Cardiac septum (tissue), 1 donor: Measurements from ENCODE around the gene CCDC69. TPM values are rescaled to one million over a fixed set of nuclear protein-coding genes. Genes with fewer than 3 reads are reported as not detected.
"Not testable (repeated sequence)": the region's sequence is repeated elsewhere in the genome, so short reads cannot be mapped to it uniquely, and the experiment has no call there.

Experiments
- DNase-seq: peaks from one replicate; pipeline ENCODE4 v3.0.0-alpha.2; 2020; ENCODE audit warnings: low spot score
- intact Hi-C: fragments of 100-400 bp; cut with DNase I; formaldehyde crosslinking; loops from one replicate; pipeline ENCODE4 v1.14.0; 2022
- total RNA-seq: library from RNA; stranded (reverse); fragmentation: NEBNext Ultra II Directional; extraction: Animal tissue kit (Norgen Biotek cat#: 25700); gene quantifications from one replicate; pipeline ENCODE4 v1.2.1, GENCODE V29; 2021
- donor health status: DM: no; HTN: no; CAD: no.

CCDC69 gene
- total RNA-seq, 1 donor from 2014 or later = 116 TPM

DNA sequence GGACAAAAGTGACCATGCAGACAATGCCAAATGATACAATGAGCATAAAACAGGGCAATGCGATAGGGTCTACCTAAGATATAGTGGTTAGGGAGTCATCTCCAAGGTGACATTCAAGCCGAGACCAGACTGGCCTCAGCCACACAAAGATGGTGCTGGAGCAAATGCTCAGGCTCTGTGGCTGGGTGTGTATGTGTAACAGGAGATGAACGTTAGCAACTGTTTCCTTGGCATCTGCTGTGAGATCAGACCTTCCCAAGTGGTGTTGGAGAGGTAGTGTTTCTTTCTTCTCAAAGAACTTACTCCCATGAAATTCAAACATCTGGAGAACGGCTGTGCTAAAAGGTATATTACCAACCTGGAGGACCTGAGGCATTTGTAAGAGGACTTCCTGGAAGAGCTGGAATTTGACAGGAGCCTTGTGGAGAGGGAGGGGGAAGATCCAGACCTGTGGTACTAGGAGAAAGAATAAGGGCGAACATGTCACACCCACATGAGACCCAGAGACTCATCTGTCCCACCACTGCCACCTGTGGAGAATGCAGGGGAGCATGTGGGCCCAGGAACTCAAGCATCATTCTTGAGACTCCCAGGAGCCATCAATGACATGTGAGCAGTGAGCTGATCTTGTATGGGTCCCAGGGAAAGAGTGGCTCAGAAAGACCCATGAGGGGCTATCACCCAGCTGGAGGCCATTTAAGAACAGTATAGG is 45.0 kb downstream of the CCDC69 start:
- DNase-seq = no peak
- intact Hi-C loops = no loop called here

DNA sequence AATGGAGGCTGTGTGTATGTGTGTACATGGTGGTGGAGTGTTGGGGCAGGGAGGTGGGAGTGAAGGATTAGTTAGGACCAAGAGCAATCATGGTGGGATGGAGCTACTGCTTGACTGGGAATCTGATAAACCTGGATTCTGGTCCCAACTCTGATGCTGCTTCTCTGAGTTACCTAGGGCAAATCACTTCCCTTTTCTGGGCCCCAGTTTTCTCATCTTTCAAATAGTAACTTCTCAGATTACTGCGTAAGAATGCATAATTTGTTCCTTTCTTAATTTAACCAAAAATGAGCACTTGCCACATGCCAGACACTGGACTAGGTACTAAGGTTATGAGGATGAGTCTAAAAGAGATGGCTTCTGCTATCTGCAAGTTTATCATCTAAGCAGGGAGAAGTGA is 45.5 kb downstream of the CCDC69 start:
- intact Hi-C loops = no loop called here
- no peak for DNase-seq

DNA sequence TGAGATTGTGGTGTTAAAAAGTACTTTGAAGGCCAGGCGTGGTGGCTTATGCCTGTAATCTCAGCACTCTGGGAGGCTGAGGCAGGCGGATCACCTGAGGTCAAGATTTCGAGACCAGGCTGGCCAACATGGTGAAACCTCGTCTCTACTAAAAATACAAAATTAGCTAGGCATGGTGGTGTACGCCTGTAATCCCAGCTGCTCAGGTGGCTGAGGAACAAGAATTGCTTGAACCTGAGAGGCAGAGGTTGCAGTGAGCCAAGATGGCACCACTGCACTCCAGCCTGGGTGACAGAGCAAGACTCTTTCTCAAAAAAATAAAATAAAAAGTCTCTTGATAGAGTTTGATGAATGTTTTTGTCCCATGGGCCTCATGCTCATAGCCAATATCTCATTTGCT is 47.6 kb downstream of the CCDC69 start:
- intact Hi-C loops, DNase-seq: not testable (repeated sequence)

DNA sequence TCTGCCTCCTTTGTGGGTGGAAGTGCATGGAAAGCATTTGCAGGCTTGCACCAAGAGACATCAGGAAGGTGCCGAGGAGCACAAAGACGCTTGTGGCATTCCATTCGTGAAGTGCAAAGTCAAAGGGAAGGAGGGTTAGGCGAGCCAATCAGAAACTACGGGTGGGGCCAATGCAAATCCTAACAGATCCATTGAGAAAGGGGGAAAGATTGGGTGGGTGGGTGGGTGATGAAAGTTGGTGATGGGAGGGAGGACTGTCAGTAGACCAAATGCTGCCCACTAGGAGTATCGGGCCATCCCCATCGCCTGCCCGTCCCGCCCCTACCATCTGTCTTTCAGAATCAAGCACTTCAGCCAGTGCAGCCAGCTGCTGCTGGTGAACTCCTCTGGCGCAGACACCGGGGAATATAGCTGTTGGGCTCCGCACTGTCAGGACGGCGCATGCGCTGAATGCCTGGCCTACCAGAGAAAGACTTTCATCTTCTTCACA is 49.2 kb downstream of the CCDC69 start:
- intact Hi-C loops = no loop called here
- DNase-seq = no peak

DNA sequence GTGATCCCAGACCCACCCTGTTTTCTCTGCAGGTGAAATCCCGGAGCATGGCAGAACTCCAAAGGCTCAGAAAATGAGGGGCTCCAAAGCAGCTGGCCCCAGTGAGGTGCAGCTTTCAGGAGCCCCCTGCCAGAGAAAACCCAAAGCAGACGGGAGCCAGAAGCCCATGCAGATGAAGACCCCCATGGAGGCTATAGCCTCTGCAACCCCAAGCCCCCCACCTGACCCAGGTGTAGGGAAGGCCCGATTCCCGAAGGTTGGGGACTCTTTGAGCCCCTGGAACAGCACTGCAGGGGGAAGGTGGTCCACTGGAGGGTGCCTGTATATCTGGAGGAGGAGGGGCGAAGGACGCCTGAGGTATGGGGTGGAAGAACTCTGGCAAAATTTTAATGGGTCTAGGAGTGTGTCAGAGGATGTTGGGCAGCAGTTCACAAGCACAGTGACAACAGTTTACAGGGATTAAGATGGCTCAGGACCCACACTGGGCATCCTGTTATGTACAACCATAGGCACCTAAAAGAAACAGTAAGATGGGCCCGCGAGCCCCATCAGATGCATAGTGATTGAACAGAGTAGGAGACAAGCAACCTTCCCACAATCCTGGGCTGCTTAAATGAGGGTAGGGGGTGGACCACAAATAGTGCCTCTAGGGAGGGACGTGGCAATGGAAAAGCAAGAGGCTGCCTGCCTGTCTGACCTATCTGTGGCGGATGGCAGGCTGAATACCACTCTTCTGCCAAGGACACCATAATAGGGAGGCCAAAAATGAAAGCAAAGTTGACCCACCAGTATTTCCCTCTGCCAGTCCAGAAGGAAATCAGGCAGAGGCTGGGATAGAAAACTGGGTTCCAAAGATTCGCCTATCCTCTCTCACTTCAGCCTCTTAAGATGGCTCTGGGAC is 49.9 kb downstream of the CCDC69 start:
- intact Hi-C loops = no loop called here
- no peak for DNase-seq

DNA sequence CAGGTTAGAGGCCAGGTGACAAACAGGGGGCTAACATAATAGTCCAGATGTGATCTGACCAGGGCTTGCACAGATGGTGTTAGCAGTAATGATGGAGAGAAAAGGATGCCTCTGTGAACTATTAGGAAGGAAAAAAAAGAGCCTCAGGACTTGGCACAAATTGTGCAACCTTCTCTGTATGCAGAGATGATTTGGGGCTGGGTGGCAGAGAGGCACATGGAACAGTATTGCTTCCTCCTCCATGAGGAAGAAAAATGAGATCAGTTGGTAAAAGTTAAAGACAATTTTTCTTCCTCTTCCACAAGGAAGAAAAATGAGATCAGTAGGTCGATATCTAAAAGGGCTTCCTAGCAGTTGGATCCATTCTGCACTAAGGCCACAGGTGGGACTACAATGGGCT is 52.4 kb downstream of the CCDC69 start:
- intact Hi-C loops = no loop called here

DNA sequence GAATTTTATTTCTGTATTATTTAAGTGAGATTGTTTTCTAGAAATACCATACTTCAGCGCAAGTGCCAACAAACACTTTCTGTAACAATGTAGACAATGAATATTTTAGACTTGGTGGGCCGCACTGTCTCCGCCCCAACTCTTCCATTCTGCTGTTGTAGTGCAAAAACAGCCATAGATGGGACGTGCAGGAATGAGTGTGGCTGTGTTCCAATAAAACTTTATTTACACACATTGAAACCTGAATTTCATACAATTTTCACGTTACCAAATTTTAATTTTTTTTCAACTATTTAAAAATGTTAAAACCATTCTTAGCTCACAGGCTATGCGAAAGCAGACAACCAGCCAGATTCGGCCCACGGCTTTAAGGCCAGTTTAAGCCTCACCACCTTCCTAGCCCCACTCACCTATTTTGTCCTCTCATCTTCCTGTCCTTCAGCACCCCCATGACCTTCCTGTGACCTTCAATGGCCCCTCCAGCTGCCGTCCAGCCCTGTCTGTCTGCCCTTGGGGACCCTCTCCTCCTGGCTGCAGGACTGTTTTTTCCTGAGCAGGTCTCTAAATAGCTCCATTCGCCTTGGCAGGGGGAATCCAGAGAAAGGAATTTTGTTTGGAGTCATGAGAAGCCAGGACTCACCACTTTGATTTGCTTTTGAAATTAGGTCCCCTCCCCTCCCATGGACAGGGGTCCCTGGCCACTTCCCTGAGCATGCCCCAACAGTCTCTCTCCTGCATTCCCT is 55.1 kb downstream of the CCDC69 start:
- DNase-seq = no peak
- intact Hi-C loops = loop anchor here (5.0 to 10.0 kb wide), 2 partner anchors 166 to 364 kb away; no protein-coding TSS in a partner anchor

More for the DNA sequence above, 52.4 kb downstream of the CCDC69 start:
- no peak for DNase-seq

DNA sequence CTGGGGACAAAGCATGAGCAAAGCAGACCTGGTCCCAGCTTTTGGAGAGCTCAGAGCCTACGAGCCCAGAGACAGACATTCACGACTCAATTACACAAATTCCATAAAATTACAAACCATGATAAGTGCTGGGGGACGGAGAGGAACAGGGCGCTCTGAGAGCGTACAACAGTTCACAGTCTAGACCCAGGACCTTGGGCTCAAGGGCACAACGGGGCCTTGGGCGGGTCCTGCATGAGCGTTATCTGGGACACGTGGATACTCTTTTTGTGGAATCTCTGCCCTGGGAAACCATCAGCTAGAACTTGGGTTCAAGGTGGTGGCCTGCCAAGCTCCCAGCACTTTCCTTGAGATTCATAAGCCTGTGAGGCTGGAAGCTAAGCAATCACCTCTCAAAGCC is 56.9 kb downstream of the CCDC69 start:
- intact Hi-C loops = loop anchor here (5.0 to 10.0 kb wide), 2 partner anchors 165 to 362 kb away; no protein-coding TSS in a partner anchor
- DNase-seq = no peak

DNA sequence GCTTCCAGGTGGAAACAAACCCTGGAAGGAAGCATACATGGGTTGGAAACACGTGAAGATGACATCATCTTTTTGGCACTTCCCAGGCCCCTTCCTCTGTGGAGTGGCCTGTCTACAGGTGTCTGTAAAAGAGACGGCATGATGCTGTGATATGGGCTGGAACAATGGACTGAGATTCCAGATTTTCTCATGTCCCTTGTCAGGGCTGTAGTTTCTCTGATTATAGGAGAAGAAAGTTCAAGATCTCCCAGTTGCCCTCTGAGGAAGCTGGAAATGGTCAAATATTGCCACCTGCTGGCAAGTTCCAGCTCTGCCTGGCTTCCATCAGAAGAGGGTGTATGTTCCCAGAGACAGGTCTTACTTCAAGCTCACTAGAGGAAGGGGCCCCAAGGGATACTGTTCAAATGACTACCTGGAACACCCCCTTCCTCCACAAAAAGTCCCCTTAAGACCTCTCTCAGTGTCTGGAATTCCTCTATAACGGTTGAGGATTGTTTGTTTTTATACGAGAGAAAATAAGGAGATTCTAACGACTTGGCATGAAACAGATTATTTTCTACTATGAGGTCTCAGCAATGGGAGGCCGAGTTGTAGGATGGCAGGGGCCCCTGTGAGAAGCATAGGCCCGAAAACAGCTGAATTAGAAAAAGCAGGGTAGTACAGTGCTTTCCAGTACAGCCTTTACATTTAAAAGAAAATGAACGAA is 59.1 kb downstream of the CCDC69 start:
- peak; percentile 83 for DNase-seq
- intact Hi-C loops = loop anchor here (2.0 to 10.0 kb wide), 4 partner anchors 38 to 360 kb away; no protein-coding TSS in a partner anchor

DNA sequence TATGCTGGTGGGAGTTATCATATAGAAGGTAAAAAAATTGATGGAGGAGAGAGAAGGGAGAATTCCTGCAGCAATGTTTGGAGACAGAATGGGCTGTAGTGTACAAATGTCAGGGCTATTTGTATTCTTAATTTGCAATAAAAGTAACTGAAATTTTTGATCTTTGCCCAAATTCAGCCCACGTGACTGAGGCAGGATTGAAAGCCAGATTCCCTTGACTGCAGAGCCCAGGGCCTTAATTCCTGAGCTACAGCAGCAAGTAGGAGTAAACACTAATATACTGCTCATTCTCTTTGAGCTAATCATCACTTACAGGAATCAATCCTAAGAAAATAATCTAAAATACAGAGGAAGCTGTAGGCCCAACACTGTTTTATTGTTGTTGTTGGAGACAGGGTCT is 61.1 kb downstream of the CCDC69 start:
- intact Hi-C loops = loop anchor here (5.0 to 10.0 kb wide), 2 partner anchors 110 to 358 kb away; no protein-coding TSS in a partner anchor
- no peak for DNase-seq

DNA sequence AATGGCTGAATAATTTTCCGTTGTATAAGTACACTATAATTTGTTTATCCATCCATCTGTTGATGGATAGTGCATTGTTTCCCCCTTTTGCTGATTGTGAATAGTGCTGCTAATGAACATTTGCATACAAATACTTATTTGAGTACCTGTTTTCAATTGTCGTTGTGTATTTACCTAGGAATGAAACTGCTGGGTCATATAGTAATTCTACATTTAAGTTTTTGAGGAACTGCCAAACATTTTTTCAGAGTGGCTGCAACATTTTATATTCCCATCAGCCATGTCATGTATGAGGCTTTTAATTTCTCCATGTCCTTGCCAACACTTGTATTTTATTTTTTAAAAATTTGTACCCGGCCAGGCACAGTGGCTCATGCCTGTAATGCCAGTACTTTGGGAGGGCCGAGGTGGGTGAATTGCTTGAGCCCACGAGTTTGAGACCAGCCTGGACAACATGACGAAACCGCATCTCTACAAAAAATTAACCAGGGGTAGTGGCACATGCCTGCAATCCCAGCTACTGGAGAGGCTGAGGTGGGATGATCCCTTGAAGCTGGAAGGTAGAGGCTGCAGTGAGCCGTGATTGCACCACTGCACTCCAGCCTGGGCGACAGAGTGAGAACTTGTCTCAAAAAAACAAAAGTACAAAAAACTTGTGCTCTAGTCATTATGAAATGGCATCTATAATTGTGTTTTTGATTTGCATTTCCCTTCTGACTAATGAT is 64.1 kb downstream of the CCDC69 start:
- no peak for DNase-seq
- intact Hi-C loops = loop anchor here (5.0 to 10.0 kb wide), 3 partner anchors 77 to 355 kb away; no protein-coding TSS in a partner anchor

DNA sequence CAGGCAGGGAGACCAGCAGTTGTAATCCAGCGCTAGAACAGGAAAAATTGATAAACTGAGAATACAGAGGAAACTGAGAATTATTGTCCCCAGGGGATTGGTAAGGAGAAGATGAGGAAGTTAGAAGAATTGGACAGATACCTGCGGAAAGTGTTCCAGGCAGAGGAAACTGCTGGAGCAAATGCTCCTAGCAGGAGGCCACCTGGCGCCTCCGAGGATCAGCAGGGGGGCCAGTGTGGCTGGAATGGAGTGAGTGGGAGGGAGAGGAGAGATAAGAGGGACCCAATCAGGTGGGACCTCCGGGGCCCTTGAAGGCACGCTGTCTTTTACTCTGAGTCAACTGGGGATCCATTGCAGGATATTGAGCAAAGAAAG is 65.6 kb downstream of the CCDC69 start:
- intact Hi-C loops = loop anchor here (5.0 kb wide), 1 partner anchor 79 kb away; no protein-coding TSS in a partner anchor

DNA sequence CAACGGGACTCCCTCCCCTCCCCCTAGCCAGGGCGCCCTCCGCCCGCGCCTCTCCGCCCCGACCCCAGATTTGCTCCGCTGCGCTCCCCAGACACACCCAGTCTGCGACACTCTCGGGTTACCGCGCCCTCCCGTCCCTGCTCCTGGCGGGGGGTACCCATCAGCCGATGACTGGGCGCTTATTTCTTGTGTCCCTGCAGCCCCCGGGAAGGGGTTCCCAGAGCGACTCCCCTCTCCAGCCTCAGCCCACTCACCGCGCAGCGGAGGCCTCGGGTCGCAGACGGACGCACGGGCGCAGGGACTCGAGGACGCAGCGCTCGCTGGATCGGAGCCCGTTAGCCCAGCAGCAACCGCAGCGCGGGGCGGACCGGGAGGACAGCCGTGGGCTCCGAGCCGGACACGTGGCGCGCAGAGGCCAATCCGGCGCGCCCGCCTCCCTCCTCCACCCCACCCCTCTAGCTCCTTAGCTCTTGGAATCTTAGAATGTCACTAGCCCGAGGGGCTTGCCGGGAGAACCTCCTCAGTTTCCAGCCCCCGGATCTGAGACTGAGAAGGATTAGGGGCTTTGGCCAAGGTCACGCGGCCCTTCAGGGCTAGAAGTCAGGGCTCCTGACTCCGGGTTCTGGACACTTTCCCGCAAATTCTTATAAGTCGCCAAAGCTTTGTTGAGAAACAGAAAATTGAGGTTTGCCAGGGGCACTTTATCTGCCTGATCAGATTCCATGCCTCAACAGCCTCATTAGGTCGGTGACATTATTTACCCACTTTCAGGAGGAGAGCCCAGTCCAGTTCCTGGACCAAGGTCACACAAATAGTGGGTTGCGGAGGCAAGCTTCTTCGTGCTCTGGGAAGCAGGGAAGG is 66.2 kb downstream of the CCDC69 start, which contains the start of gene ANXA6:
Gene ANXA6, minus strand, starts transcription at position 354 of the 861 bp plus-strand sequence. CDS start 9,878 bp downstream, outside the sequence.
- peak; percentile 95 for DNase-seq
- intact Hi-C loops = loop anchor here (5.0 kb wide), 1 partner anchor 80 kb away; no protein-coding TSS in a partner anchor

More for the DNA sequence above, 65.6 kb downstream of the CCDC69 start:
- no peak for DNase-seq

DNA sequence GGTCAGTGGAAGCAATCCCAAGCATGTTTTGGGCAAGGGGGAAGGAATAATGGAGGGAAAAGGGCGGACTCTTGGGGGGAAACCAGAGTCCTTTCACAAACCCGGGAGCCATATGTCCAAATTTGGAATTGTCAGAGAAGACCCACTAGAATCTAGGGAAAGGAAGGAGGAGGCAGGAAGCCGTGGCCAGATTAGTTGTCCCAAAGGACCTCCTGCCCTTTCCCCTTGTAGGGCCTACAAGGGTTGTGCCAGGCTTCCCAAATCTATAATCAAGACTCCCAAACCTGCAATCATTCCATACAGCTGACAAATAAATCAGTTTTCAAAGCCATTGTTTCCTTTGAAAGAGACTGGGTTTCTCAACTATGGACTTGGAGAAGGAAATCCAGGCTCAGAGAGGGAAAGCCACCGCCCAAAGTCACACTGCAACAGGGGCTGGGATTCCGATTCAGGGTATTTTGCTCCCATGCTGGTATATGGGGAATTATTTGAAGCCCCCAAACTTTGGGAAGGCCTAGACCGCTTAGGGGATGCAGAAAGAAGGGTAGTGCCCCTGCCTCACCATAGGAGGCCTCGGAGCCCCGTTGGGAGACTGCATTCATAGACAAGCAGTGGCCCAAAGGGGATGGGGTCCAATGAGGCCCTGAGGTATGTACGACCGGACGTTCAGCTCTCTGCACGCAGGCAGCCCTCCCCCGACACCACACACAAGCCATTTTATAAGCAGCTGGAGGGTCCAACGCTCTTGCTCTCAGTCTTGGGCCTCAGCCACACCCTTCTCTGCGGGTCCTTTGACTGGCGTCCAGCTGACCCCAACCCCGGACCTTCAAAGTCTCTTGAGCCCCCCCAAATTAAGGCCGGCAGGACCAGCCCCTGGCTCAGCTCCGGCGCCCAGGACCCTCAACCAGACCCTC is 67.1 kb downstream of the CCDC69 start:
- intact Hi-C loops = loop anchor here (5.0 kb wide), 1 partner anchor 81 kb away; no protein-coding TSS in a partner anchor
- DNase-seq = no peak

DNA sequence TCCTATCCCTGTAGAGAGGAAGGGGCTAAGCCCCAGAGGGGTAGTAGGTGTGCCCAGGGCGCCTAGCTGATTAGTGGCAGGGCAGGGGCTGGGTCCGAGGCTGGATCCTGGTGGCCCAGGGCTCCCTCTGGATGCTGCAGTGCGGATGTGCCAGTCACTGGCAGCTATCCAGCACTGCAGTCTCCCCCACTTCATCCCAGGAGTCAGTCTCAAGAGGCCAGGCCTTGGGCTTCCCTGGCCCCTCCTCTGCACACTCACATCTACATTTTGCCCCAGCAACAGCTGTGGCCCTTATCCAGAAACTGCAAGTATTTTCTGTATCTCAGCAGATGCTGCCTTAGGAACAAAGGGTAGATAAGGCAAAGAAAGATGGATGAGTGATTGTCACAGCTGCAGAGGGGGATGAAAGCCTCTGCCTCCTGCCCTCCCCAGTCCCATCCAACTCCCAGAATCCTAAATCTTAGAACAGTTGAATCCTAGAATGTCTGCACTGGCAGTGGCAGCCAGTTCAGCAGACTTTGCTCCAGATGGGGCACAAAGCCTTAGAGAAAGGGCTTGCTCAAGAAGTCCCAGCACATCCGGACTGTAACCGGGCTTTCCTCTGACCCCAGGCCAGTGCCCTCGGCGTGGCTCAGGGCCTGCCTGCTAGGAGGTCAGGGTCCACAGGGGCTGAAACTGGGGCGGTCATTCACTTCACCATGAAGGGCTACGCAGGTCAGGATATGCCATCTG is 68.0 kb downstream of the CCDC69 start:
- intact Hi-C loops = loop anchor here (5.0 kb wide), 1 partner anchor 81 kb away; no protein-coding TSS in a partner anchor
- no peak for DNase-seq
